ENCODE results near the gene TRAT1. TPM values are rescaled to one million over a fixed set of nuclear protein-coding genes. Genes with fewer than 3 reads are reported as not detected.
A peak's percentile ranks its signal among the peaks of the same experiment; 100 is the strongest.

The TRAT1 gene
- total and polyA plus RNA-seq, 2 donors from 2014 or later: 1.9 TPM; not detected in 1

DNA sequence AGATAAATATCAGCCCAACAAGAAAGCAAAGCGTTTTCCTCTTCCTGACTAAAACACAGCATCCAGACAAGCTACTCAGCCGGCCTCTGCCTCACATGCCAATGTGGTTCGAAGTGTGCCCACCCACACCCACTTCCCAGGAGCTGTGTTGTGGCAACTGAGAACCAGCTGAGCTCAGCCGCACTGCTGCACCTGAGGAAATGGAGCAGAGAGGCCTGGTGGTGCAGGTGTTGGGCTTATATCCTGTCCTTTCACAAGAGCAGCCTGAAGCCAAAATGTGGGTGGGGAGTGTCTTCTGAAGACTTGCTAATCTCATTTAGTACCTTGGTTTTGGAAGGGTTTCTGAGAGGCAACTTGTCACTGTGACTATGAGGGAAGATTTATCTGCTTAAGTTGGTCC is 42.4 kb upstream of the TRAT1 start:
- Histone ChIP-seq H3K4me1 (ENCODE audit: control insufficient read depth in 2 of 3, insufficient read depth in 2 of 3, low read depth in 1 of 3, low read length in 3 of 3) (no peaks in the 10 kb centered on the region), H3K9me3 (ENCODE audit: control insufficient read depth in 2 of 3, insufficient read depth in 1 of 3, low read length in 3 of 3) (no peaks in the 10 kb centered on the region), H3K9ac (ENCODE audit: low read length in 3 of 3) (no peak overlapping the region), H3K36me3 (ENCODE audit: control insufficient read depth in 2 of 3, insufficient read depth in 3 of 3, low read length in 3 of 3) (no peaks in the 10 kb centered on the region), H3K4me3 (ENCODE audit: low read length in 3 of 3) (no peak overlapping the region), H3K27ac (ENCODE audit: low read depth in 2 of 2, low read length in 2 of 2) (no peak overlapping the region), H3K27me3 (ENCODE audit: control insufficient read depth, insufficient read depth, low read length) (no peaks in the 10 kb centered on the region)
- FAIRE-seq: no peak
- intact Hi-C loops (cut with DNase I): no loop called here
- TF ChIP-seq, protein P1, sequence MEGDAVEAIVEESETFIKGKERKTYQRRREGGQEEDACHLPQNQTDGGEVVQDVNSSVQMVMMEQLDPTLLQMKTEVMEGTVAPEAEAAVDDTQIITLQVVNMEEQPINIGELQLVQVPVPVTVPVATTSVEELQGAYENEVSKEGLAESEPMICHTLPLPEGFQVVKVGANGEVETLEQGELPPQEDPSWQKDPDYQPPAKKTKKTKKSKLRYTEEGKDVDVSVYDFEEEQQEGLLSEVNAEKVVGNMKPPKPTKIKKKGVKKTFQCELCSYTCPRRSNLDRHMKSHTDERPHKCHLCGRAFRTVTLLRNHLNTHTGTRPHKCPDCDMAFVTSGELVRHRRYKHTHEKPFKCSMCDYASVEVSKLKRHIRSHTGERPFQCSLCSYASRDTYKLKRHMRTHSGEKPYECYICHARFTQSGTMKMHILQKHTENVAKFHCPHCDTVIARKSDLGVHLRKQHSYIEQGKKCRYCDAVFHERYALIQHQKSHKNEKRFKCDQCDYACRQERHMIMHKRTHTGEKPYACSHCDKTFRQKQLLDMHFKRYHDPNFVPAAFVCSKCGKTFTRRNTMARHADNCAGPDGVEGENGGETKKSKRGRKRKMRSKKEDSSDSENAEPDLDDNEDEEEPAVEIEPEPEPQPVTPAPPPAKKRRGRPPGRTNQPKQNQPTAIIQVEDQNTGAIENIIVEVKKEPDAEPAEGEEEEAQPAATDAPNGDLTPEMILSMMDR (IDR thresholded peaks at IDR 0.05; ENCODE audit: borderline replicate concordance, extremely low read depth, insufficient read depth): no peak
- DNase-seq: no peak

DNA sequence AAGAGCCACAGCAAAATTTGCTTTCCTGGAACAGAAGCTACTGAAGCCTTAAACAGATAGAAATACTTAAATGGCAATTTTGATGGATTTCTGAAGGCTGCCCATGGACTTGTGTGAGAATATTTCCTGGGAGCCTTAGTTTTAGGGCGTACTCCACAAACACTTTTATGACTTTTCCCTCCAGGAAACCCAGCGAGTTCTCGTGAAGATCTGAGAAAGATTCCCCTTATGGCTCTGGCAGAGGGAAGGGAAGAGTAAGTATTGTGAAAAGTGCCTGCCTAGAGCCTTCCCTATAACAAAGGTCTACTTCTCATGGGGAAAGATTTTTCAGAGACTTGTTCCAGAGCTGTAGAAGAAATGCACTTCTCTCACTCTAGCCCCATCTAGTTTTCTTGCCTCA is 31.1 kb upstream of the TRAT1 start:
- Histone ChIP-seq H3K9ac (ENCODE audit: low read length in 3 of 3) (no peak overlapping the region), H3K4me1 (ENCODE audit: control insufficient read depth in 2 of 3, insufficient read depth in 2 of 3, low read depth in 1 of 3, low read length in 3 of 3) (no peaks in the 10 kb centered on the region), H3K27me3 (ENCODE audit: control insufficient read depth, insufficient read depth, low read length) (no peaks in the 10 kb centered on the region), H3K36me3 (ENCODE audit: control insufficient read depth in 2 of 3, insufficient read depth in 3 of 3, low read length in 3 of 3) (no peaks in the 10 kb centered on the region), H3K27ac (ENCODE audit: low read depth in 2 of 2, low read length in 2 of 2) (no peak overlapping the region), H3K4me3 (ENCODE audit: low read length in 3 of 3) (no peak overlapping the region), H3K9me3 (ENCODE audit: control insufficient read depth in 2 of 3, insufficient read depth in 1 of 3, low read length in 3 of 3) (no peaks in the 10 kb centered on the region)
- DNase-seq: no peak
- intact Hi-C loops (cut with DNase I): no loop called here
- TF ChIP-seq, protein P1 (IDR thresholded peaks at IDR 0.05; ENCODE audit: borderline replicate concordance, extremely low read depth, insufficient read depth): no peak
- FAIRE-seq: no peak

DNA sequence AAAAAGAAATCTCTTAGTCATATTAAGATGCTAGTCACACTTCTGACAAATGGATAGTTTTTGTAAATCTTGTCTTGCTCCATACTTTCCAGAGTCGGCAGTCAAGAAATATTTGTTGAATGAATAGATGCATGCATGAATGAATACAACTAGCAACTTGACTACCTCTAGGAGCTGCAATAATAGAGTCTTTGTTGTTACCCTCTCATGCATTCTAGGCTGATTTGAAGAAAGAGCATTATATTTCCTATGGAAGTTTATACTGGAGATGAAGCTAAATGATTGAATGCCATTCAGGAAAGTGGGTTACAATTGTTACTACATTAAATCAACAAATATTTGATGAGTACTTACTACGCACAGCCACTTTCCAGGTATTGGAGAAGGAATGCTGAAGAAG is 18.1 kb upstream of the TRAT1 start:
- Histone ChIP-seq H3K9me3 (ENCODE audit: control insufficient read depth in 2 of 3, insufficient read depth in 1 of 3, low read length in 3 of 3) (no peaks in the 10 kb centered on the region), H3K27me3 (ENCODE audit: control insufficient read depth, insufficient read depth, low read length) (no peaks in the 10 kb centered on the region), H3K27ac (ENCODE audit: low read depth in 2 of 2, low read length in 2 of 2) (no peak overlapping the region), H3K9ac (ENCODE audit: low read length in 3 of 3) (no peak overlapping the region), H3K36me3 (ENCODE audit: control insufficient read depth in 2 of 3, insufficient read depth in 3 of 3, low read length in 3 of 3) (no peaks in the 10 kb centered on the region), H3K4me3 (ENCODE audit: low read length in 3 of 3) (no peak overlapping the region), H3K4me1 (ENCODE audit: control insufficient read depth in 2 of 3, insufficient read depth in 2 of 3, low read depth in 1 of 3, low read length in 3 of 3) (no peaks in the 10 kb centered on the region)
- no peak for FAIRE-seq
- DNase-seq: peak in 2 of 5 donors; percentile 13 to 30
- intact Hi-C loops (cut with DNase I): no loop called here
- TF ChIP-seq, protein P1 (IDR thresholded peaks at IDR 0.05; ENCODE audit: borderline replicate concordance, extremely low read depth, insufficient read depth): no peak

DNA sequence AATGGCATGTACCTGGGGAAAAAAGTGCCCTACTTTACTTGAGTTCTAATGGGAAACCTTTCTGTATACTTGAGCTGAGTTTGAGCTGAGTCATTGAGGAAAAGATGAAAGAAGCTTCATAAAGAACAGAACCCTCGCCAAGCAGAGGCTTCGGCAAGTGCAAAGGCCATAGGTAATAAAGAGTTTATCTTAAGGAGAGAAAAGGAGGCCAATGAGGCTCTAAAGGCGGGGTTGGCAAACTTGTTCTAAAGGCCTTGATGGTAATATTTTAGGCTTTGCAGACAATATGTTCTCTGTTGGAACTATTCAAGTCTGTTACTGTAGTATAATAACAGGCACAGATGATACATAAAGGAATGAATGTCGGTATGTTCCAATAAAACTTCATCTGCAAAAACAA is 17.6 kb upstream of the TRAT1 start:
- no peak overlapping the region for H3K4me3 ChIP-seq (ENCODE audit: low read length in 3 of 3)
- H3K9ac ChIP-seq (ENCODE audit: low read length in 3 of 3): no peak overlapping the region
- no peaks in the 10 kb centered on the region for H3K36me3 ChIP-seq (ENCODE audit: control insufficient read depth in 2 of 3, insufficient read depth in 3 of 3, low read length in 3 of 3)
- intact Hi-C loops (cut with DNase I): no loop called here
- FAIRE-seq: no peak
- H3K4me1 ChIP-seq (ENCODE audit: control insufficient read depth in 2 of 3, insufficient read depth in 2 of 3, low read depth in 1 of 3, low read length in 3 of 3): no peaks in the 10 kb centered on the region
- no peaks in the 10 kb centered on the region for H3K9me3 ChIP-seq (ENCODE audit: control insufficient read depth in 2 of 3, insufficient read depth in 1 of 3, low read length in 3 of 3)
- TF ChIP-seq, protein P1 (IDR thresholded peaks at IDR 0.05; ENCODE audit: borderline replicate concordance, extremely low read depth, insufficient read depth): no peak
- no peak overlapping the region for H3K27ac ChIP-seq (ENCODE audit: low read depth in 2 of 2, low read length in 2 of 2)
- no peaks in the 10 kb centered on the region for H3K27me3 ChIP-seq (ENCODE audit: control insufficient read depth, insufficient read depth, low read length)
- no peak for DNase-seq
